HG03280 (cell line): Measurements from ENCODE around the gene GAL3ST2.
"Not testable (repeated sequence)": the region's sequence is repeated elsewhere in the genome, so short reads cannot be mapped to it uniquely, and the experiment has no call there.

Source experiments
- ATAC-seq: cut with Tn5 transposase; IDR thresholded peaks from one replicate; pipeline ENCODE4 v1.9.1; 2021; ENCODE audit warnings: mild to moderate bottlenecking, moderate library complexity; ENCODE audit not compliant: unreplicated experiment

The GAL3ST2 gene

DNA sequence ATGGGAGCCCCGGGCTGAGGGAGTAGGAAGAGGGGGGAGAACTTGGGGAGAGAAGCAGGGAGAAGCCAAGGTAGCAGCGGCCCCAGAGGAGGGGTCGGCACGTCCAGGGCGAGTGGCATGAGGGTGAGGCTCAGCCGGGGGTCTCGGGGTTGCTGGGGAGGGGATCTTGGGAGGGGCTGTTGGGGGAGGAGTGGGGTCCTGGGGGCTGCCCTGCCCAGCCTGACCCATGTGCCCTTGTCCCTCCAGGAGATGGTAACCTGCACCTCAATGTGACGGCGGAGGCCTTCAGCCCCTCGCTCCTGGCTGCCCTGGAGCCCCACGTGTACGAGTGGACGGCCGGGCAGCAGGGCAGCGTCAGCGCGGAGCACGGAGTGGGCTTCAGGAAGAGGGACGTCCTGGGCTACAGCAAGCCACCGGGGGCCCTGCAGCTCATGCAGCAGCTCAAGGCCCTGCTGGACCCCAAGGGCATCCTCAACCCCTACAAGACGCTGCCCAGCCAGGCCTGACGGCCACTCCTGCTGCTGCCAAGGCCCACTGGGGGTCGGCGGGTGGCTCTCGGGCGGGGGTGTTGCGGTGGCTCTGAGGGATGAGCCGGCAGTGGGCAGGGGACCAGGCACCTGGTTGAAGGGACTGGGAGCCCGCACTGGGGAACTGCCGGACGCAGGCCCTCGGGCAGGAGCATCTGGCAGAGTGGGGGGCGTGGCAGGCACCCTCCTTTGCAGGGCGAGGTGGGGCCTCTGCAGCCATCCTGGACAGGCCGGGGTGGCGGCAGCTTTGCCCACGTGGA is 9.0 kb upstream of the GAL3ST2 start:
- no peak for ATAC-seq

DNA sequence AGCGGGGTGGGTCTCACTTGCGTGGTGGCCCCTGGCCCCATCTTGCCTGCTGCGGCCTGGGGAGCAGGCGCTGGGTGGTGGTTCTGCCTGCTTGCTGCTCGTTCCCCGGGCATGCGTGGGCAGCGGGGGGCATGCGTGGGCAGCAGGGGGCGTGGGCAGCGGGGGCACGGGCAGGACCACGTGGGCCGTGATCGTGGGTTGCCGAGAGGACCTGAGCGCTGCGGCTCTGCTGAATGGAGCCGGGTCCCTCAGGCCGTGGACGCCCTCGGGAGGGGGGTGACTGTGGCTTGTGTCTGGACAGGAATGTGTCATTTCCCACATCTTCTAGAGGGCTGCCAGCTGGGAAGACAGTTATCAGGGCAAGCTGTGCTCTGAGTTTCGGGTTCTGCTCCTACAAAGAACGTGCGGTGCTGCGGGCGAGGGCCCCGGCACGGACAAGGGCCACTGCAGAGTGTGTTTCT is 8.3 kb upstream of the GAL3ST2 start:
- no peak for ATAC-seq

DNA sequence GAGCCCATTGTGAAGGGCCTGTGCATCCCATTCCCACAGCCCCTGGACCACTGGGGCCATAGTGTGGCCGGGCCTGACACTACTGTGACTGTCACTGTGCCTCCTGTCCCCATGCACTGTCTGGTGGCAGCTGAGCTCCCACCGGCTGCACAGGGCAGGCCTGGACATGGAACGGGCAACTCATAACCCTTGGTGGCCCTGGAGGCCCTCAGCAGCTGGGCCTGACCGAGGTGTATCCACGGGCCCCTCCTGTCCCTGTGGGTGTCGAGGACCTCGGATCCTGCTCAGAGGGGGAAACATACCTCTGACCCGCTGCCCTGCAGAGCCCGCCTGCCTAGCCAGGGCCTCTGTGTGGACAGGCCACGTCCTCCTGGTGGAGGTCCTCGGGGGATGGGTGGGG is 7.8 kb upstream of the GAL3ST2 start:
- no peak for ATAC-seq

DNA sequence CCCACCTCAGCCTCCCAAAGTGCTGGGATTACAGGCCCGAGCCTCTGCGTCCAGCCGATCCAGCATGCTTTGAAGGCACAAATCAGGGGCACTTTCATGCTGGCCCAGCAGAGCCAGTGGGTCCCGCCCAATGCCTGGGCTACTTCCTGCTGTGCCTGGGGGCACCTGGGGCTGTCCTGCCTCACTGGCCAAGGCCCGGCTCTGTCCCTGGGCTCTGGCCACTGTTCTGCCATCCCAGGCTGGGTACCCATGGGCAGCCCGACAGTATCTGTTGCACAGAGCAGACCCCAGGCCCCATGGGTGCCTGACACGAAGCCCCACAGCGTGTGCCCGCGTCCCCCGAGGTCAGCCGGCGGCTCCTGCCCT is 6.8 kb upstream of the GAL3ST2 start:
- no peak for ATAC-seq

DNA sequence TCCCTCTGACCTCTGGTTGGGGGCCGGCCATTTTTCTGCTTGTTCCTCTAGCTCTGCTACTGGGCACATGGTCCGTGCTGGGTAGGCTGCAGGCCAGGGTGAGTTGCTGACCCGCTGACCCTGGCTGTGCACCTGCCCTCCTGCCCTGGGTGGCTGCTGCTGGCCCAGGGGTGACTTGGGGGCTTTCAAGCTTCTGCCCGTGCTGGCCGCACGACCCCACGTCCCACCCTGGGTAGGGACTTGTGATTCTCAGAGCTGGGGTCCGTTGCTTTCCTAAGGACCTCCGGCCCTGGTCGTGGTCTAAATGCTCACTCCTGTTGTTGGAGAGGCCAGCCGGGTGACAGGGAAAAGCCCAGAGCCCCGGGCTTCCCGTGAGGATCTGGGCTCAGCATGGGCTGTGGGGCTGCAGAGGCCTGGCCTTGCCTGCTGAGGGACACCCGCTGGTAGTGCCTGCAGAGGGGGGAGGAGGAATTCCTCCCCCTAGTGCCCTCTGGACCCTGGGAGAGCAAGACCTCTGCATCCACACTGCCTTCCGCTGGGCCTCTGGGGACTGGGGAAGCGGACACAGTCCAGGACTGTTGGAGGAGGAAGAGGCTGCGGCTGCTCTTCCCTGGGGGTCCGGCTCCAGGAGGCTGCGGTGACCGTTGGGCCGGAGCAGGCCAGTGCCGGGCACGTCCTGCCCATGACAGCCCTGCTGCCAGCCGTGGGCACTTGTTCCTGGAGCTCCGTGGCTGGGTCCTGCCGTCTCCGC is 6.3 kb upstream of the GAL3ST2 start:
- no peak for ATAC-seq

DNA sequence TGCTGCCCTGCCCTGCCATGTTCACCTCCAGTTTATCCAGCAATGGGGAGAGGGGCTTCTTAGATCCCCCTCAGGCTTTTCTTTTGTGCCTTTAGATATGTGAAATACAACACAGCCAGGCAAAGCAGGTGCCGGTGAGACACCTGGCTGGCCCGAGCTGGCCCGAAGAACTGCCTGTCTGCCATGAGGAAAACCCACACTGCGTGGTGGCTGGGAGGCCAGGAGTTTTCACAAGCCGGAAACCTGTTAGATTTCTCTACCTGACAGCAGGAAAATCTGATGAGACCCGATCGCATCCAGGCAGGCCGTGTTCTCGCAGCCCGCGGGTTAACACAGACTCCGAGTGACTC is 5.7 kb upstream of the GAL3ST2 start:
- no peak for ATAC-seq

DNA sequence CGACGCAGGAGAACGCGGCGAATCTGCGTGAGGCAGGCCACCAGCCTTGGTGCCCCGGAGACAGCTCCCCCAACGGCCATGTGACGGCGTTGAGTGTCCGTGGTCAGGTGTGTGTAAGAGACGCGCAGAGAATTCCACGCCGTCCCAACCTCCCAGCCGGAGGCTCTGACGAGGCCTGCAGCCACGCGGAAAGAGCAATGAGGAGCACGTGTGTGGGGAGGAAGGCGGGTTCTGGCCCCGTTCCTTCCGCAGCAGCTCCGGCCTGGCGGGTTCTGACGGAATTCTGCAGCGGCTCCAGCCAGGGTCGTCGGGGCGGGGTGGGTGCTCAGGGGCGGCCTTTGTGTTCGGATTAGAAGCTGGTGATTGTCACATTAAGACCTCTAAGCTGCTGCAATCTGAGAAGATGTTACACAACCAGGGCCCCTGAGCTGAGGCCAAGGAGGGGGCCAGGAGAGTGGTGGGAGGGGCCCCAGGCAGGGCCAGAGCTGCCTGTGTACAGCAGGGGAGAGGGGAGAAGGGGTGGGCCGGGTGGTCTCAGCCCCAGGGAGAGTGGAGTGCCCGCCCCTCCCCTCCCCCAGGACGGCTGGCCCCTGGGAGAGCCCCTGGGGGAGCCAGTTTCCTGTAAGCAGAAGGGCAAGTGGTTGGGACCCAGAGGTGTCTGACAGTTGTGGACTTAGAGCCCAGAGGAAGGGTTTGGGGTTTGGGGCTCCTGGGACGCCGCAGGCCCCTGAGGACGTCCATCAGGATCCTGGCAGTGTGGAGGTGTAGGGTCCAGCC is 5.1 kb upstream of the GAL3ST2 start:
- no peak for ATAC-seq

DNA sequence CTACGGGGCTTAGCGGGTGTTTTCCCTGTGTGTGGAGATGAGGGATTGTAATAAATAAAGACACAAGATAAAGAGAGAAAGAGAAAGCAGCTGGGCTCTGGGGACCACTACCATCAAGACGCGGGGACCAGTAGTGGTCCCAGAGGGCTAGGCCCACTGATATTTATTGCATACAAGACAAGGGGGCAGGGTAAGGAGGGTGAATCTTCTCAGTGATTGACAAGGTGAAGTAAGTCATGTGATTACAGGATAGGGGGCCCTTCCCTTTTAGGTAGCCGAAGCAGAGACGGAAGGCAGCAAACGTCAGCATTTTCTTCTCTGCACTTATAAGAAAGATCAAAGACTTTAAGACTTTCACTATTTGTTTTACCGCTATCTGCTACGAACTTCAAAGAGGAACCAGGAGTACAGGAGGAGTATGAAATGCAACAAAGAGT is 4.5 kb upstream of the GAL3ST2 start:
- ATAC-seq = no peak

DNA sequence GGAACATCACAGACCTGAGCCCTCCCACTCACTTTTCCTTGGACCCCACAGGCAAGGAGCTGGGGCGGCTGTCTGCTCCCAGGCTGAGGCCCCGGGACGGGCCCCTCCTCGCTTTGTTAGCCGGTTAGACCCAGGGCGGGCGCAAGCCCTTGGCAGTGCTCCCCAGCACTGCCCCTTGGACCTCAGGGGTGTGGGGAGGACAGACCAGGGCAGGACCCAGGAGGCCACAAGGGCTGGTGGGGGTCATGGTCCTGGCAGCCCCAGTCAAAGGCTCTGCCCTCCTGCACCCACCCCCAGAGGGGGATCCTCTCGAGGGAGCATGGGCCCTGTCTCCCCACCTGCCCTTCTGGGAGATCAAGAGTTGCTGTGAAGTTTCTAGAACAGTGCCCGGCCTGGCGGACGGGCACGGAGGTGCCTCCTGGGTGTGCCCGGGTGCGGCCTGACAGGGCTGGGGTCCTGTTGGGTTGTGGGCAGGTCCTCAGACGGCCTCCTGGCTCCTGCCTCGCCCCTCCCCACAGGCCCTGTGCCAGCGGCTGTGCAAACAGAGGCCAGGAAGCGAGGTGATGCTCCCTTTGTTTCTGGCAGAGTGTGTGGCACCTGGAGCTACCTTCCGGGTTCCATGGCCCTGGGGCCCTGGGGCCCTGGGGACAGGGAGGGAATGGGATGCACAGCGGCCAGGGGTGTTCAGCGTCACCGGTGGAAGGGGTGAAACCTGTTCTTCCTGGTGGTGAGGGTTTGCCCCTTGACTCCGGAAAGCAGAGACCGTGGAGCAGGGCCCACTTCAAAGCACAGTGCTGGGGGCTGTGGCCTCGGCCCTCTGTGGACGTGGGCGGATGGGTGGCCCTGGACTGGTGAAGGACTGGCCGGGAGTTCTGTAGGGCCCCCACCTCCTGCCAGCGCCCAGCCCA is 2.9 kb upstream of the GAL3ST2 start:
- no peak for ATAC-seq

DNA sequence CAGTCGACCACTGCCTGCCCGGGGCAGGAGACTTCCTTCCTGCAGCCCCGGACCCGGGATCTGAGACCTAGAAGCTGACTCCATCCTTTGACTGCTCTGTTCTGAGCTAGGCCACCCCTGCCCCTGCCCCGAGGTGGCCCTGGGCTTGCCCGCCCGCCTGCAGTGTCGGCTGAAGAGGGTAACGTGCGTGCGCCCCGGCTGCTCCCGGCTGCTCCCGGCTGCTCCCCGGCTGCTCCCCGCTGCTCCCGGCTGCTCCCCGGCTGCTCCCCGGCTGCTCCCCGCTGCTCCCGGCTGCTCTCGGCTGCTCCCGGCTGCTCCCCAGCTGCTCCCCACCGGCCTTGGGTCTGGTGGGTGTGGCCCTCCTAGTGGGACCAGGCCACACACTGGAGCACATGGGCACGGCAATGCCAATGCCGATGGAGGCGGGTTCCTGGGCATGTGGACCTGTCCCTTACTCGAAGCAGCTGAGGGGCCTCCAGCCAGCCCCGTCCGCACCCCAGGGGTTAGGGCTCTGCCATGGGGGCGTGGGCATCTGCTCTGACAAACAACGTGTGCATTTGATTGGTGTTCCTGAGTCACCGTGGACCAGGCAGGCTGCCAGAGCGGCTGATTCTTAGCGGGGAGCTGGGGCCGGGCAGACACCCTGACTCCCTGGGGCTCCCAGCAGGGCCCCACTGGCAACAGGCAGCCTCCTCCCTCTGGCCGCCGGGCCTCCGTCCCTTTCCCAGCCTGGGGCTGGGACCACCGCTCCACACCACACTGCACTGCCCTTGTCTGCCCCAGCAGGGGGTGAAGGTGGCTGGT is 2.0 kb upstream of the GAL3ST2 start:
- ATAC-seq = no peak

DNA sequence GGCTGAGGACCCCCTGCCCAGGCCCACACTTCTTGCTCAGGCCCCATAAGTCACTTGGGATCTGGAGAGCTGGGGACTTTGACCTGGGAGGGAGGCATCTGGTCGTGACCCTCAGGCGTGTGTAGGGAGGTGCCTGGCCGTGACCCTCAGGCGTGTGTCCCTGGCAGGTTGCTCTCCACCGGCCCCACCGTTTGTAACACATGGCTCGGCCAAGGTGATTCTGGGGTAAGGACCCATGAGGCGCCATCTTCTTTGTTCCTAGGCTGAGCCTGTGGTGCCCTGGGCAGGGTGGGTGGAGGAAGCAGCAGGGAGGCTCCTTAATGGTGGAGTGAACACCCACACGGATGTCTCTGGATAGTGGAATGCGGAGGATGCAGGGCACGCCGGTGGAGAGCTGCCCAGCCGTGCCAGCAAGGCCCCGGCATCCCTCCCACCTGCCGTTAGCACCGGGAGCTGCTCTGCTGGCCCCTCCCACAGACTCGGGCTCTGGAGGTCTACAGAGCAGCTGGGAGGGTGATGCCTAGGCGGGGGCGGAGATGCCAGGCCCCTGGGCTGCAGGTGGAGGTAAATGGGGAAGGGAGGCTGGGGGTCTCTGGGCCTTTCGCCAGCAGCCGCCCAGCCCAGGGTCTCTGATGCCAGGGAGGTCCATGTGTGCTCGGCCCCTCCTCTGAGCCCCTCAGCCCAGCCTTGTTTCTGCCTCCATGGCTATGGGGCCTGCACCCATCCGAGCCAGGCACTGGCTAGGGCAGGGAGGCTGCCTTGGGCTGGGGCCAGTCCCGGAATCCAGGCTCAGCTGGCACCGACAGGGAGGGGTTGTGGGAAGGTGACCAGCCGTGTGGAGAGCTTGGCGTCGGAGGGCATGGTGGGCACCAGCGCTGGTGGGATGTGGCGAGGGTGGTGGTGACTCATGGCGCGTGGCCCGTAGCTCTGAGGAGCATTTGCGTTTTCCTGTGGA is 1.1 kb upstream of the GAL3ST2 start:
- ATAC-seq = no peak

DNA sequence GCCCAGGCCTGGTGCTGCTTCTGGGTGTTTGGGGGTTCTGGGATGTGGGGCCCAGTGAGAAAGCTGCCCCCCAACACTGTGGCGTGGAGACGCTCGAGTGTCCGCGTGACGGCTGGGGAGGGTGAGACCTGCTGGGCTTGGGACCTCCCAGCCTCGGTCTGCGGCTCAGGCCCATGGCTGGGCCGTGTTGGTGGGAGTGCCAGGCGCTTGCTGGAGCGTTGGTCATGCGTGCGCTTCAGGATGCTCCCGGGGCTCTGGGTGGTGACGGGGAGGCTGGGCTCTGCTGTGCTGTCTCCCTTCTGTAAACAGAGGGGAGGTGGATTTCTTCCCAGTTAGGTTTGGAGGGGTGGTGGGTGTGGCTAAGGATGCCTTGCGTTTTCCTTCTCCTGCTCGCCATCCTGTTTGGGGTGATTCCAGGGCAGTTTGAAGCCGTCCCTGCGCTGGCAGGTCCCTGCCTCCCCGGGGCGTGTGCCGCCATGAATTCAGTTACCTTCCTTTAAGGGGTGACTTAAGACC is 606 bp downstream of the GAL3ST2 start:
- ATAC-seq = no peak

DNA sequence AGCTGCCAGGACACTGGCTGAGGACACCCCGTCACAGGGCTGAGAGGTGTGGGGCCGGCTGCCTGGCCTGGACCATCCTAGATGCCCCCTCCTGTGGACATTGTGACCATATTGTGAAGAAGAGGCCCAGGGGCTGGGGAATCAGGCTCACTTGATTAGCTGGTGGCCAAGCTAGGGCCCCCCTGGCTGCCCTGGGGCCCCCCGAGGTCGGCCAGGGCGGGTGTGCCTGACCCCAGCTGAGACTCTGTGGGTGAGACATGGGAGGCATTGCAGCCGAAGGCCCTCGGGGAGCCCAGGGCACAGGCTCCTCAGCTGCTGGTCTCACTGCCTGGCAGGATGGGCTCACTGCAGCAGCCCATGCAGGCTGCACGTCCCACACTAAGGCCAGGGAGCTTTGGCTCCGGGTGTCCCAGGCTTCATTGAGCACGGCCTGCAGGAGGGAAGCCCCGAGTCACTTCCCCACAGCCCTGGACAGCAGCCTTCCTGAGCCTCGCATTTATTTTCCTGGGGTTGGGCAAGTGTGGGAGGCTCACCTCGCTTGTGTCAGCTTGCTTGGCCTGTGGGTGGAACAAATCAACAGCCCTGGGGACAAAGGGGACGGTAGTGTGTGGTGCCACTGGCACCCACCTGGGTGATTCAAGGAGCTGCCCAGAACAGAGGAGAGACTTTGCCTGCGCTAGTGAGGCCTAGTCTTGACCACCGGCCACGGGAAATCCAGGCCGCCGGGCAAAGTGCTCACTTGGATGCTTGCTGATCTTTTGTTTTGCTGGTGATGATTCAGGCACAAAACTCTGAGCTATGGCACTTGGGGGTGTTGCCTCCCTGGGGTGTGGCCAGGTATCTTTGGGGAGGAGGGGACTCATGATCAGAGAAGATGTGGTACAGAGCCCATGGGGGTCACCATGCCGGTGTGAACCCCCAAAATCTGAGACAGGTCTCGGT is 1.3 kb downstream of the GAL3ST2 start:
- no peak for ATAC-seq

DNA sequence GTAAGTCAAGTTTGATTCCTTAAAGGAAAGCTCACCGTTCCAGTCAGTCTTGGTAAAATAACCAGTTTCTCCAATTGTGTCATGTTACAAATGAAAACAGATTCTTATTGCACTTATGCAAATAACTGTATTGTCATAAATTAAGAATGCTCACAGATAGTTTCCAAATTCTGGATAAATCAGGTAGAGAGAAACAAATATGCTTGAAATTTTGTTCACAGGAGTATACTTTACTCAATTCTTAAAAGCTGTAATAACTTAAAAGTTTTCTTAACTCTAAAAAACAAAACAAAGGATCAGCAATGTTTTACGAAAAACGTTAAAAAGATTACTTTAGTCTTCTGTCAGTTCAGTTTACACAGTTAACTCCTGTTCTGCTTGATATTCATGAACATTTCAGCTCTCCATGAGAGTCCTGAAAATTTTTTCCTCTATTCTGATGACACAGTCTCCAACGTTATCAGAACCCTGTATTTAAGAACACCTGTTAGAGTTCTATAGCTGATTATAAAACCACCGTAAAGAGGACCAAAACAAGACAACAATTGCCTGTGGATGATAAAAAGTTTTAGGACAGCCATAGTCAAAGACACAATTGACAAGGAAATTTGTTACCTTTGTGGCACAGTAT is 4.4 kb downstream of the GAL3ST2 start:
- ATAC-seq = no peak

DNA sequence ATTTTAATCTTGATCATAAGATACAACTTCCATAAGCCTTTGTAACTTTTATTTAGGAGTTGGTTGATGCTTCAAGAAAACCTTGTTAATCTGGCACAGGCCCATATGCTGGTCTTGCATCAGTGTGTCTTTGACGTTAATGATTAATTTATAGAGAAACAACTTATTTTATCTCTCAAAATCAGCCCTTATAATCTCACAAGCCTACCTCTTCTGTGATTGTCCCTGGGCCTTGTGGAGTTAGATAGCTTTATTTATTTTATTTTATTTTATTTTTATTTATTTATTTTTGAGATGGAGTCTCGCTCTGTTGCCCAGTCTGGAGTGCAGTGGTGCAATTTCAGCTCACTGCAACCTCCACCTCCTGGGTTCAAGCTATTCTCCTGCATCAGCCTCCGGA is 5.4 kb downstream of the GAL3ST2 start:
- not testable (repeated sequence) for ATAC-seq

DNA sequence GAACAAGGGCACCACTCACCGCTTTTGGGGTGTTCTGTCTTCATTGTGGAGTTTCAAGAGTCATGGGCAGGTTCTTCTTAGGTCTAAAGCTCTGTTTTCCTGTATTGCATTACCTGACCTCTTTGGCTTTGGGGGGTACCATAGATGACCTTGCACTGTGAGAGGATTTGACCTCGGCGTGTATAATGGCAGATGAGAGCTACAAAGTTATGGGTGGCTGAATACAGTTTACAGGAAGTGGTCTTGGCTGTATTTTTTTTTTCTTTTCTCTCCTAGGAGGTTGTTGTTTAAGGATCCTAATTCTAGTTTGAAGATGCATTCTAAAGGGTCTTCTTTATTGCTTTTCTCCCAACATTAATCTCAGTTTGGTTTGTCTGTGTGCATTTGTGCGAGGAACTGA is 11.5 kb downstream of the GAL3ST2 start:
- no peak for ATAC-seq

DNA sequence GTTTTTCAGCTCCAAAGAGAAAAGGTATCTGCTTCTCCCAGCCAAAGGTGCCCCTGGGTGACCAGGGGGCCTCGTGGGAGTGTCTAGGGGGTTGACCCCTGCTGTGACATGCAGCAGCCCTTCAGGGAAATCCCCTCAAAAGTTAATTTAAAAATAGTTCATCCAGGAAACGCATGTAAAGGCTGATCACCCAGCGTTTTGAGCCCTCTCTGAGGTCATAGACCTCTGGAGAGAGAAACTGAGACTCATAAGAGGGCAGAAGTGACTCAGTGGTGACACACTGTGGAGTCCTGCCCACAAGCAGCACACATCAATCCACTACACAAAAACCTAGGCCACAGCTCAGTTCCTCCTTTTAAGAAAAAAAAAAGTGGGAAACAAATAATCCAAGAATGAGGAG is 11.9 kb downstream of the GAL3ST2 start:
- no peak for ATAC-seq
